H54 (cell line): ENCODE results near the gene VAV3.
A peak's percentile ranks its signal among the peaks of the same experiment; 100 is the strongest.

Experiments
- DNase-seq: peaks from one replicate; pipeline ENCODE4 v3.0.0; 2011; ENCODE audit warnings: low spot score, mixed read lengths; ENCODE audit not compliant: insufficient read length
- FAIRE-seq: peaks from 3 replicates; lab custom pipeline; 2011; peaks lifted over from hg19 to GRCh38; lab: Jason Lieb, UNC
- POLR2A ChIP-seq: IDR thresholded peaks from 2 replicates; pipeline ENCODE4 v1.6.1; 2011; ENCODE audit warnings: low read depth, mild to moderate bottlenecking, low read length

VAV3 gene

GRCh38 chr1:107649023-107649422 lies 316.0 kb downstream of the VAV3 start:
- DNase-seq (no peak), FAIRE-seq (no peak)
- TF ChIP-seq POLR2A, result no peak

GRCh38 chr1:107648071-107648470 lies 316.9 kb downstream of the VAV3 start:
- no peak for DNase-seq
- FAIRE-seq, result peak; percentile 75
- no peak for TF ChIP-seq POLR2A

- TF ChIP-seq POLR2A, result no peak
- no peak for DNase-seq
- FAIRE-seq, result no peak
Observed at GRCh38 chr1:107647012-107647411, 318.0 kb downstream of the VAV3 start.

GRCh38 chr1:107643766-107644165 lies 321.2 kb downstream of the VAV3 start:
- no peak for FAIRE-seq
- no peak for TF ChIP-seq POLR2A
- DNase-seq, result no peak

GRCh38 chr1:107640207-107640606 lies 324.8 kb downstream of the VAV3 start:
- TF ChIP-seq POLR2A, result no peak
- DNase-seq (no peak), FAIRE-seq (no peak)

- no peak for TF ChIP-seq POLR2A
- no peak for DNase-seq
- FAIRE-seq, result no peak
Observed at GRCh38 chr1:107637101-107637500, 327.9 kb downstream of the VAV3 start.

- no peak for TF ChIP-seq POLR2A
- FAIRE-seq (no peak), DNase-seq (no peak)
Observed at GRCh38 chr1:107633596-107633995, 331.4 kb downstream of the VAV3 start.

- peak; percentile 36 for FAIRE-seq
- no peak for TF ChIP-seq POLR2A
- no peak for DNase-seq
Observed at GRCh38 chr1:107626073-107626796, 338.7 kb downstream of the VAV3 start.

- TF ChIP-seq POLR2A, result no peak
- FAIRE-seq (no peak), DNase-seq (no peak)
Observed at GRCh38 chr1:107625405-107626029, 339.5 kb downstream of the VAV3 start.

GRCh38 chr1:107623431-107623830 lies 341.5 kb downstream of the VAV3 start:
- FAIRE-seq (no peak), DNase-seq (no peak)
- no peak for TF ChIP-seq POLR2A

GRCh38 chr1:107622966-107623365 lies 342.0 kb downstream of the VAV3 start:
- TF ChIP-seq POLR2A, result no peak
- peak; percentile 6 for FAIRE-seq

GRCh38 chr1:107622535-107622934 lies 342.4 kb downstream of the VAV3 start:
- no peak for TF ChIP-seq POLR2A
- FAIRE-seq (no peak), DNase-seq (no peak)

More at GRCh38 chr1:107622966-107623365, 342.0 kb downstream of the VAV3 start:
- no peak for DNase-seq

- TF ChIP-seq POLR2A, result no peak
- no peak for DNase-seq
- no peak for FAIRE-seq
Observed at GRCh38 chr1:107620753-107621152, 344.2 kb downstream of the VAV3 start.

GRCh38 chr1:107618539-107618938 lies 346.4 kb downstream of the VAV3 start:
- FAIRE-seq (no peak), DNase-seq (no peak)
- no peak for TF ChIP-seq POLR2A

- TF ChIP-seq POLR2A, result no peak
- FAIRE-seq (no peak), DNase-seq (no peak)
Observed at GRCh38 chr1:107617921-107618320, 347.1 kb downstream of the VAV3 start.
